GM12891 (cell line): ENCODE measurements around the gene CMIP.
A peak's percentile ranks its signal among the peaks of the same experiment; 100 is the strongest.

Experiments used
- DNase-seq: peaks from one replicate; pipeline ENCODE4 v3.0.0; 2011; ENCODE audit warnings: low spot score; ENCODE audit not compliant: insufficient read length
- FAIRE-seq: peaks from 2 replicates; lab custom pipeline; 2011; peaks lifted over from hg19 to GRCh38; lab: Jason Lieb, UNC
- PAX5 ChIP-seq: IDR thresholded peaks from 2 replicates; pipeline ENCODE4 v1.6.1; 2011; ENCODE audit warnings: low read length, moderate library complexity, mild to moderate bottlenecking; ENCODE audit not compliant: insufficient read depth, severe bottlenecking
- POLR2A ChIP-seq: IDR thresholded peaks from 2 replicates; pipeline ENCODE4 v1.6.1; 2011; ENCODE audit warnings: low read depth, low read length, control low read depth
- POLR2AphosphoS5 ChIP-seq: IDR thresholded peaks from 2 replicates; pipeline ENCODE4 v1.6.1; 2011; ENCODE audit warnings: low read depth, low read length, control low read depth
- POU2F2 ChIP-seq: IDR thresholded peaks from 2 replicates; pipeline ENCODE4 v1.6.1; 2011; ENCODE audit warnings: low read depth, mild to moderate bottlenecking, control low read depth, low read length, moderate library complexity
- SPI1 ChIP-seq: IDR thresholded peaks from 2 replicates; pipeline ENCODE4 v1.6.1; 2011; ENCODE audit warnings: low read depth, low read length, control low read depth
- TAF1 ChIP-seq: IDR thresholded peaks from 2 replicates; pipeline ENCODE4 v1.6.1; 2011; ENCODE audit warnings: low read depth, low read length, control low read depth

Gene CMIP

DNA sequence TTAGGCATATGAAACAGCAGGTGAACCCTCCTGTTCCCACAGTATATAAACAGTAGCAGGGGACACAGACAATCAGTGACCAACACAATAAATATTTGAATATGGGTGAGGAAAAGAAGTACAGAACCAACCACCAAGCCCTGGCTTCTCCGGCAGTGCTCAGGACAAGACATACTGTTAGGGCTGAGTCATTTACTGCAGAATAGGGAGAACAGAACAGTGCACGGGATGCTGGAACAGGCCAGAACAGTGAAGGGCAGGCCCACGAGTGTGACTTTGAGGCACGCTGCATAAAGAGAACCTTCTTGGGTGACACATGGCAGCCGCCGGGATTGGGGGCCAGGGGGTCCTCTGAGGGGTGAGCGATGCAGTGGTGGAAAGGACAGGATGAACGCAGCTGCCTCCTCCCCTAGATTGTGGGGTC lies 160.4 kb downstream of the CMIP start:
- DNase-seq (no peak), FAIRE-seq (no peak)
- TF ChIP-seq POLR2AphosphoS5 = no peak
- TF ChIP-seq POU2F2 = no peak
- TF ChIP-seq TAF1 = no peak
- TF ChIP-seq SPI1 = no peak
- TF ChIP-seq POLR2A = no peak
- TF ChIP-seq PAX5 = no peak

DNA sequence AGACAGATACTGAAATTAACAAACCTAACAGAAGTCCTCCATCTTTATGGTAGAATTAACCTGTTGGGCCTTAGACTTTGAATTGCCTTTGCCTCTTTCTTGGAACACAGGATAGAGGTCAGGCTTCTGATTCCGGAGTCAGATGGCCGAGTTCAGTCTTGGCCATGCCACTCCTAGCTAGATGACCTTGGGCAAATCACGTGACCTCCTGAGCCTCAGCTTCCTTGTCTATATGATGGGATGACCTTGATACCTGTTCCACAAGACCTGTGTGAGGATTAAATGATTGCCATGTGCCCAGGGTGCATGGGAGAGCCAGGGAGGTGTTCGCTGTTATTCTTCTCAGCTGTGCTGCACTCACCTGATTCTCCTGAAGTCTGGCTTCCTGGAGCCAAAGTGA lies 161.4 kb downstream of the CMIP start:
- no peak for DNase-seq
- TF ChIP-seq SPI1 (no peak), PAX5 (no peak), TAF1 (no peak), POU2F2 (no peak), POLR2A (no peak), POLR2AphosphoS5 (no peak)
- no peak for FAIRE-seq

DNA sequence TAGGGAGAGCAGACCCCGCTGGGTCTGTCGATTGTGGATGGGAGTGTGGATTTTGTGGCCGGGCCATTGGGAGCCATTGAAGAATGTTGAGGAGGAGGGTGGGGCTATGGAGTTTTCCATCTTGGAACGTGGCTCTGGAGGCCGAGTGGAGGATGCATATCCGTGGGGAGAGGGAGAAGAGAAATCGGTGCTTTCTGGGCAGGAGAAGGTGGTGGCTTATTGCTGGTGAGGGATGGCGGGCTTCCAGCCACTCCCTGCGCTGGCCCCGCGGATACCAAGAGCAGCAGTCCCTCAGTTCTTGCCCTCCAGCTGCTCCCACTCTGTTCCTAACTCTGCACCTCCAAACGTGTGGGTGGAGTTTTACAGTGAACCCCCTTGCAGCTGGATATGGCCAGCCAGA lies 162.4 kb downstream of the CMIP start:
- TF ChIP-seq POLR2A = no peak
- TF ChIP-seq POLR2AphosphoS5 = no peak
- TF ChIP-seq POU2F2 = no peak
- TF ChIP-seq TAF1 = no peak
- no peak for TF ChIP-seq PAX5
- no peak for TF ChIP-seq SPI1
- FAIRE-seq = no peak
- no peak for DNase-seq

- FAIRE-seq (no peak), DNase-seq (no peak)
- TF ChIP-seq PAX5 = no peak
- TF ChIP-seq POLR2AphosphoS5 = no peak
- no peak for TF ChIP-seq POLR2A
- no peak for TF ChIP-seq TAF1
- TF ChIP-seq POU2F2 = no peak
- no peak for TF ChIP-seq SPI1
These were observed 163.4 kb downstream of the CMIP start for GRCh38 chr16:81607805-81608522.

- TF ChIP-seq PAX5 = no peak
- TF ChIP-seq SPI1 = peak; percentile 78
- TF ChIP-seq POLR2A = no peak
- no peak for TF ChIP-seq TAF1
- TF ChIP-seq POLR2AphosphoS5 = no peak
- DNase-seq (no peak), FAIRE-seq (peak; percentile 54)
These were observed 164.1 kb downstream of the CMIP start for GRCh38 chr16:81608523-81609209.

GRCh38 chr16:81609323-81609892 lies 164.8 kb downstream of the CMIP start:
- DNase-seq (no peak), FAIRE-seq (no peak)
- no peak for TF ChIP-seq POLR2A
- TF ChIP-seq SPI1 = no peak
- TF ChIP-seq TAF1 = no peak
- no peak for TF ChIP-seq POU2F2
- no peak for TF ChIP-seq POLR2AphosphoS5
- no peak for TF ChIP-seq PAX5

DNA sequence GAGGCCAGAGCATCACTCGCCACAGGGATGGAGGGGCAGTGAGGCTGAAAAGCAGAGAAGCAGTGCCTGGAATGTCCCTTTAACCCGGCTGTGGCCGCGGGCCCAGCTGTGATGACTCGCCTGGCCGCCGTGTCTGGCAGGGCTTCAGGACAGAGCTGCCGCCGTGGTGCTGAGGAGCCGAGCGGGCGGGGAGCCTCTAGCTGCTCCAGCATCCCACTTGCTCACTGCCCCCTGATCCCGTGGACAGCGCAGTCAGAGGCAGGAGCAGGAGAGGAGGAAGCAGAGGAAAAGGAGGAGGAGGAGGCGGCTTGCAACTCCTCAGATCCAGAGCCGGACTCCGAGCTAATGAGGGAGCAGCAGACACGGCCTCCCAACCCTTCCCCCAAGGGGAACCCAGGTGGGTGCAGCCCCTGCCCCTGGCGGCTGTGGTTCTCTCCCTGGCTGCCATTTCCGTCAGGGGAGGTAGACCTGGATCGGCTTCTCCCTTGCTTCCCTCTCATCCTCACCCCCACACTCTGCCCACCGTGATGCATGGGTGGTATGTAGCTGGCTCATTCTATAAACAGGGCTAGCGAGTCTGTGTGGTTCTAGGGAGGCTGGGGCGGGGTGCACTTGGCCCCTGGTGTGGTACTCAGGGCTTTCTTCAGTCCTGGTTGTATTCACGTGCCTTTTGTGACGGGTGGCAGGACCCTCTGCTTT lies 165.7 kb downstream of the CMIP start:
- TF ChIP-seq PAX5 (no peak), POU2F2 (no peak), TAF1 (no peak), POLR2AphosphoS5 (no peak), SPI1 (no peak), POLR2A (no peak)
- FAIRE-seq (no peak), DNase-seq (no peak)

- FAIRE-seq (no peak), DNase-seq (no peak)
- no peak for TF ChIP-seq POLR2AphosphoS5
- TF ChIP-seq TAF1 = no peak
- TF ChIP-seq POU2F2 = no peak
- TF ChIP-seq SPI1 = no peak
- TF ChIP-seq POLR2A = no peak
- no peak for TF ChIP-seq PAX5
These were observed 166.3 kb downstream of the CMIP start for GRCh38 chr16:81610936-81611335.

- FAIRE-seq (no peak), DNase-seq (no peak)
- no peak for TF ChIP-seq SPI1
- TF ChIP-seq POLR2A = no peak
- no peak for TF ChIP-seq PAX5
- no peak for TF ChIP-seq POU2F2
- no peak for TF ChIP-seq POLR2AphosphoS5
- no peak for TF ChIP-seq TAF1
These were observed 167.1 kb downstream of the CMIP start for GRCh38 chr16:81611721-81612120.

DNA sequence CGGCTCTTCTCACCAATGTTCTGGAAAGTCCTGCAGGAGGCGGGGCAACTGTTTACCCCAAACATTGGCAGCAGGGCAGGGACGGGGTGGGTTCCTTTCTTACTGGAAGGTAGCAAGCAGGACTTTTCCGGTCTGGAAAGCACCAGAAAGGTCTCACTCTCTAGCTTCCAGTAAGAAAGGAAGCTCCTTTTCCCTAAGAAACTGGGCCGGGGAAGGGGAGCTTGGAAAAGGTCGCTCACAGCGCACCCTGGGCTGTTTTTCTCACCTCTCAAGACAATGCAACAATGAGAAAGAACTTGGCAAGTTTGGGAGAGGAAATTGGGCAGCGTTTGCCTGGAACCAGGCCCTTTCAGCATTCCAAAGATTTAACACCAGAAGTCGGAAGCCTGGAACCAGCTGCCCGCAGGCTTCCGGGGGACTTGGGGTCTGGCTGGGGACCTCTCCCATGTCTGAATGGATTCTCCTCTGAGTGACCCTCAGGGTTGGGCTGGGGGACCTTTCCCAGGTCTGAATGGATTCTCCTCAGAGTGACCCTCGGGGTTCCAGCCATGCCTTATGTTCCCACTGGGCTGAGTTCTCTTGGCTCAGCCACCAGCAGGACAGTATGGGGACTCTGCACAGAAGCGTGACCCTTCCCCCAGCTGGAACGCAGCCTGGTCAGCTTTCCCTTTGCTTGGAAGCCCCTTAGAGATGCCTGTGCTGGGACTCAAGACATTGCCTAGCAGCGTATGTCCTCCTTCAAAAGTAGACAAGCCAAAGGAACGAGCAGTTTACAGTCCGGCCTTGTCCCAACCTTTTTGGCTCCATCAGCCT lies 167.9 kb downstream of the CMIP start:
- FAIRE-seq (no peak), DNase-seq (no peak)
- no peak for TF ChIP-seq SPI1
- no peak for TF ChIP-seq POLR2A
